ENCODE measurements around the gene SH3GLB1. TPM values are rescaled to one million over a fixed set of nuclear protein-coding genes. Genes with fewer than 3 reads are reported as not detected.

SH3GLB1 gene
- total RNA-seq, 1 donor from 2014 or later, result 39.6 TPM

DNA sequence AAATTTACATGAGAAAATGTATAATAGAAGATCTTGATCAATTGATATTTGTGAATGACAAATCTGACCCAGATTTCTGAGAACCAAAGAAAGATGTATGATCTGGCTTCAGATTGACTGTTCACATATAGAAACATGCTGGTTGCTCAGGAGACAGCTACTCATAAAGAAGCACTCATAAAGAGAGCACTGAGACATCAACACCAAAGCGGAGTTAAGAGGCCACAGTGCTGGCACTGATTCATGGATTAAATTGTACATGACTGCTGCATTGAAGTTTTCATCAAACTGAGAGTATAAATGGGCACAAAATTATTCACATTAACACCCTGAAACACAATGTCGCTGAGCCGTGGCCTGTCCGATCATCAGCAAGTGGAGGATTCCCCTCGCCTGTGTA lies 46.2 kb downstream of the SH3GLB1 start:
- no peaks in the 10 kb centered on the region for H3K36me3 ChIP-seq (ENCODE audit: control insufficient read depth, insufficient read depth, low read length)
- DNase-seq (ENCODE audit: low read depth), result no peak
- TF ChIP-seq CTCF (IDR thresholded peaks at IDR 0.05; ENCODE audit: insufficient read depth, low read length, poor library complexity, severe bottlenecking), result no peak
- no peaks in the 10 kb centered on the region for H3K27me3 ChIP-seq (ENCODE audit: control insufficient read depth, insufficient read depth, low read length)
- no peak overlapping the region for H3K4me3 ChIP-seq (ENCODE audit: low read depth, low read length)

GRCh38 chr1:86751923-86752322 lies 47.5 kb downstream of the SH3GLB1 start:
- TF ChIP-seq CTCF (IDR thresholded peaks at IDR 0.05; ENCODE audit: insufficient read depth, low read length, poor library complexity, severe bottlenecking), result no peak
- DNase-seq (ENCODE audit: low read depth), result no peak

DNA sequence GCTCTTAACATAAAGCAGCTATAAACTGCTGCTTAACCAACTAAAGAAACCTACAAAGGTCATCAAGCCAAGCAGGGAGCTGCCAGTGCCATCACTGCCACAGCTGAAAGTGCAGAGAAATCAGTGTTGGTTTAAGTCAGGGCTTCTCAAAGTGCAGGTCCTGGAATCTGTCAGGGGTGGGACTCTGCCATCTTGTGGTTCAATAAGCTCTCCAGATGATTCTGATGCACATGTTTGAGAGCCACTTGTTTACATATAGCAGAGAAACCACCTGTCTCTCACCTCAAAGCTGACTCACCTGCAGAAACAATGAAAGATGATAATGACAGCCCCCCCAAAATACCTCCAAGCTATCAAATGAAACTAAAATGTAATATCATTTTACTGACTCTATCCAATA lies 49.3 kb downstream of the SH3GLB1 start:
- TF ChIP-seq CTCF (IDR thresholded peaks at IDR 0.05; ENCODE audit: insufficient read depth, low read length, poor library complexity, severe bottlenecking), result peak; percentile 23
- no peaks in the 10 kb centered on the region for H3K27me3 ChIP-seq (ENCODE audit: control insufficient read depth, insufficient read depth, low read length)
- DNase-seq (ENCODE audit: low read depth), result no peak
- no peak overlapping the region for H3K4me3 ChIP-seq (ENCODE audit: low read depth, low read length)
- H3K36me3 ChIP-seq (ENCODE audit: control insufficient read depth, insufficient read depth, low read length), result no peaks in the 10 kb centered on the region

More at GRCh38 chr1:86751923-86752322, 47.5 kb downstream of the SH3GLB1 start:
- no peaks in the 10 kb centered on the region for H3K27me3 ChIP-seq (ENCODE audit: control insufficient read depth, insufficient read depth, low read length)
- H3K4me3 ChIP-seq (ENCODE audit: low read depth, low read length), result no peak overlapping the region
- H3K36me3 ChIP-seq (ENCODE audit: control insufficient read depth, insufficient read depth, low read length), result no peaks in the 10 kb centered on the region

- no peaks in the 10 kb centered on the region for H3K27me3 ChIP-seq (ENCODE audit: control insufficient read depth, insufficient read depth, low read length)
- no peak for TF ChIP-seq CTCF (IDR thresholded peaks at IDR 0.05; ENCODE audit: insufficient read depth, low read length, poor library complexity, severe bottlenecking)
- H3K4me3 ChIP-seq (ENCODE audit: low read depth, low read length), result no peak overlapping the region
Observed at GRCh38 chr1:86754265-86754974, 50.0 kb downstream of the SH3GLB1 start.

GRCh38 chr1:86756062-86756406 lies 51.7 kb downstream of the SH3GLB1 start:
- Histone ChIP-seq H3K27me3 (ENCODE audit: control insufficient read depth, insufficient read depth, low read length) (no peaks in the 10 kb centered on the region), H3K4me3 (ENCODE audit: low read depth, low read length) (no peak overlapping the region), H3K36me3 (ENCODE audit: control insufficient read depth, insufficient read depth, low read length) (no peaks in the 10 kb centered on the region)
- no peak for TF ChIP-seq CTCF (IDR thresholded peaks at IDR 0.05; ENCODE audit: insufficient read depth, low read length, poor library complexity, severe bottlenecking)
- DNase-seq (ENCODE audit: low read depth), result no peak

More at GRCh38 chr1:86754265-86754974, 50.0 kb downstream of the SH3GLB1 start:
- no peaks in the 10 kb centered on the region for H3K36me3 ChIP-seq (ENCODE audit: control insufficient read depth, insufficient read depth, low read length)
- DNase-seq (ENCODE audit: low read depth), result no peak
